K562 (cell line): ENCODE data around the gene FCHO1. TPM values are rescaled to one million over a fixed set of nuclear protein-coding genes. Genes with fewer than 3 reads are reported as not detected.
A peak's percentile ranks its signal among the peaks of the same experiment; 100 is the strongest.

Source experiments
- CAMTA2 ChIP-seq: fragments of 250-450 bp; sonication (Bioruptor Pico); conservative IDR thresholded peaks from 2 replicates; pipeline ENCODE4 v1.5.1; 2022
- E2F5 ChIP-seq: sonication (generic); formaldehyde crosslinking; IDR thresholded peaks from 2 replicates; pipeline ENCODE4 v1.8.0; 2022; ENCODE audit warnings: mild to moderate bottlenecking, missing genetic modification reagents
- FOXJ2 ChIP-seq: fragments of 200-800 bp; sonication (Bioruptor generic); IDR thresholded peaks from 2 replicates; pipeline ENCODE4 v1.6.1; 2016; ENCODE audit warnings: missing genetic modification characterization, missing compliant biosample characterization
- KAT8 ChIP-seq: fragments of 450-650 bp; IDR thresholded peaks from 2 replicates; pipeline ENCODE4 v1.6.1; 2016; ENCODE audit warnings: low read depth, mild to moderate bottlenecking
- MYNN ChIP-seq, 2 experiments: sonication (generic); formaldehyde crosslinking in 1 of 2; IDR thresholded peaks; 2 replicates each; pipeline versions ENCODE4 v1.5.0 to v1.6.1; 2016 to 2020; ENCODE audit warnings: antibody characterized with exemption in 1 of 2, missing genetic modification reagents in 1 of 2
- NELFE ChIP-seq: IDR thresholded peaks from 2 replicates; pipeline ENCODE4 v1.6.1; 2011; ENCODE audit warnings: mild to moderate bottlenecking; ENCODE audit not compliant: insufficient read depth, insufficient read length
- NKRF ChIP-seq: fragments of 450-650 bp; IDR thresholded peaks from 2 replicates; pipeline ENCODE4 v1.6.1; 2016; ENCODE audit warnings: borderline replicate concordance
- PKNOX1 ChIP-seq: fragments of 450-650 bp; IDR thresholded peaks from 2 replicates; pipeline ENCODE4 v1.6.1; 2016
- POU5F1 ChIP-seq: fragments of 150-350 bp; IDR thresholded peaks from 2 replicates; pipeline ENCODE4 v1.6.1; 2014; ENCODE audit warnings: borderline replicate concordance, low read length, low read depth, mild to moderate bottlenecking; ENCODE audit not compliant: partially characterized antibody
- RNF219 ChIP-seq: fragments of 250-450 bp; sonication (Bioruptor Pico); IDR thresholded peaks from 2 replicates; pipeline ENCODE4 v1.5.0; 2022; ENCODE audit warnings: mild to moderate bottlenecking
- SRSF7 ChIP-seq: fragments of 200-400 bp; formaldehyde crosslinking; optimal IDR thresholded peaks from 2 replicates; pipeline ENCODE3; 2017; ENCODE audit warnings: mild to moderate bottlenecking, low read depth, low read length
- TCF15 ChIP-seq: fragments of 250-450 bp; sonication (Bioruptor Pico); IDR thresholded peaks from 2 replicates; pipeline ENCODE4 v1.8.0; 2022; ENCODE audit warnings: moderate library complexity, mild to moderate bottlenecking, inconsistent platforms
- XRCC5 ChIP-seq: fragments of 200-400 bp; formaldehyde crosslinking; IDR thresholded peaks from 2 replicates; pipeline ENCODE4 v1.6.1; 2017; ENCODE audit warnings: low read depth, mild to moderate bottlenecking, low read length
- ZBTB12 ChIP-seq: fragments of 250-450 bp; sonication (Bioruptor Pico); IDR thresholded peaks from 2 replicates; pipeline ENCODE4 v1.4.0; 2020
- ZEB2 ChIP-seq: fragments of 450-650 bp; IDR thresholded peaks from 2 replicates; pipeline ENCODE4 v1.6.1; 2016
- ZNF263 ChIP-seq: sonication (generic); formaldehyde crosslinking; IDR thresholded peaks from 2 replicates; pipeline ENCODE4 v1.8.0; 2022; ENCODE audit warnings: mild to moderate bottlenecking, missing genetic modification reagents, borderline replicate concordance
- ZNF589 ChIP-seq: fragments of 200-800 bp; sonication (Bioruptor generic); IDR thresholded peaks from 2 replicates; pipeline ENCODE4 v1.6.1; 2016; ENCODE audit warnings: low read depth, missing genetic modification characterization, missing compliant biosample characterization
- polyA plus RNA-seq, 8 experiments: library from polyadenylated mRNA; depleted of rRNA in 4 of 8; stranded (reverse) in 5 of 8; unstranded in 3 of 8; fragments of >200 nt; fragmentation: Nextera tagmentation in 2 of 8; fragmentation: Illumina TruSeq in 1 of 8; extraction: Ambion mirVana in 2 of 8; extraction: Trizol in 1 of 8; gene quantifications; 2 replicates each; pipeline versions ENCODE4 v1.2.1 to v1.2.3, GENCODE V29; 2011 to 2014; ENCODE audit warnings: inconsistent platforms in 1 of 8, missing spikeins in 1 of 8
- total RNA-seq, 7 experiments: library from RNA; depleted of rRNA in 6 of 7; stranded (reverse); fragments of >200 nt in 6 of 7; fragmentation: Illumina TruSeq in 2 of 7; extraction: Trizol in 2 of 7; gene quantifications; 2 replicates each; pipeline versions ENCODE4 v1.2.1 to v1.2.3, GENCODE V29; 2011 to 2021; ENCODE audit warnings: low replicate concordance in 1 of 7

FCHO1 gene
- total and polyA plus RNA-seq, 9 of the 15 experiments (the other 6 are each of a cell fraction or from before 2014, with no cell fraction given): 0.21 to 58.9 (median 18.3) TPM

GRCh38 chr19:17751103-17751911 lies at the start of gene FCHO1 (continued):
- TF ChIP-seq ZBTB12 (CRISPR knock-in tag): no peak
- no peak for TF ChIP-seq CAMTA2 (CRISPR knock-in tag)
- TF ChIP-seq SRSF7: no peak
- no peak for TF ChIP-seq NELFE
- 0 out of 2 replicates have a peak, but pooled peaks have one; percentile 4 for TF ChIP-seq PKNOX1
- TF ChIP-seq E2F5 (CRISPR knock-in tag): no peak
- TF ChIP-seq ZEB2: no peak
- TF ChIP-seq KAT8: no peak
- no peak for TF ChIP-seq RNF219 (CRISPR knock-in tag)
- TF ChIP-seq NKRF: peak; percentile 66; the same call in 1 of the 2 replicates
- no peak for TF ChIP-seq FOXJ2 (tag)
- no peak for TF ChIP-seq POU5F1
- peak; percentile 25; the same call in 1 of the 2 replicates for TF ChIP-seq MYNN (IDR thresholded peaks at IDR 0.05)
- TF ChIP-seq MYNN (CRISPR knock-in tag; IDR thresholded peaks at IDR 0.05): no peak
- TF ChIP-seq TCF15: no peak
- peak; percentile 57; the same call in 1 of the 2 replicates for TF ChIP-seq ZNF589 (CRISPR knock-in tag)
- peak; percentile 65; the same call in 1 of the 2 replicates for TF ChIP-seq XRCC5
- TF ChIP-seq ZNF263 (CRISPR knock-in tag): no peak
